HCT116 (cell line): ENCODE data around the gene TP63. TPM values are rescaled to one million over a fixed set of nuclear protein-coding genes. Genes with fewer than 3 reads are reported as not detected.

Experiments
- ATAC-seq: fragments of 200-7000 bp; cut with Tn5 transposase; 2 replicates; pipeline ENCODE4 v1.9.1; 2020; ENCODE audit warnings: mild to moderate bottlenecking, moderate library complexity
- BruUV-seq: library from RNA; stranded (reverse); fragments of 400-500 nt; replicated peaks from 2 replicates; lab custom pipeline; 2021; lab: Mats Ljungman, UMichigan
- CTCF ChIA-PET: fragments of 300-600 bp; sonication (Branson Sonifier 250); formaldehyde crosslinking; loops from one replicate; lab custom pipeline; 2021; ENCODE audit warnings: antibody characterized with exemption; lab: Charles Lee
- POLR2A ChIA-PET: fragments of 300-600, 350-600 bp; sonication (Branson Sonifier 250); formaldehyde crosslinking; loops from one replicate; lab custom pipeline; 2021; ENCODE audit warnings: antibody characterized with exemption; lab: Charles Lee
- RAD21 ChIA-PET, 2 experiments: fragments of 300-600 bp; sonication (Branson Sonifier 250); formaldehyde crosslinking; loops; one replicate each; lab custom pipeline; 2023; ENCODE audit warnings: low total read pairs in 2 of 2; ENCODE audit not compliant: uncharacterized antibody in 2 of 2, unreplicated experiment in 2 of 2, low non-redundant PET in 1 of 2; lab: Charles Lee
- DNase-seq: peaks from one replicate; pipeline ENCODE4 v3.0.0-alpha.2; 2010; ENCODE audit warnings: low read depth, low spot score
- H2AFZ ChIP-seq: fragments of 200-600 bp; shearing (Covaris generic), sonication (generic); 2 replicates; pipeline ENCODE4 v1.6.1; 2017; ENCODE audit warnings: low read depth, mixed run types, mixed read lengths, antibody characterized with exemption, low read length; ENCODE audit not compliant: poor library complexity, severe bottlenecking
- H3K27ac ChIP-seq: 2 replicates; pipeline ENCODE4 v1.5.1; 2012; ENCODE audit warnings: low read depth, low read length
- H3K27me3 ChIP-seq: fragments of 200-600 bp; sonication (generic); 2 replicates; pipeline ENCODE4 v1.6.1; 2016; ENCODE audit warnings: mixed run types, low read length, mixed read lengths; ENCODE audit not compliant: insufficient read depth
- H3K36me3 ChIP-seq, 2 experiments: fragments of 200-500 bp in 1 of 2; fragments of 200-600 bp in 1 of 2; sonication (Bioruptor generic) in 1 of 2; sonication (generic) in 1 of 2; 2 replicates each; pipeline versions ENCODE4 v1.5.1 to v1.6.1; 2014 to 2016; ENCODE audit warnings: low read length in 2 of 2, inconsistent platforms in 1 of 2, mixed read lengths in 1 of 2, mixed run types in 1 of 2; ENCODE audit not compliant: insufficient read depth in 2 of 2, control insufficient read depth in 1 of 2
- H3K4me1 ChIP-seq, 2 experiments: fragments of 200-600 bp in 1 of 2; sonication (generic) in 1 of 2; 2 replicates each; pipeline versions ENCODE4 v1.5.1 to v1.6.1; 2012 to 2017; ENCODE audit warnings: low read length in 2 of 2, inconsistent platforms in 1 of 2, mild to moderate bottlenecking in 1 of 2, mixed read lengths in 1 of 2, mixed run types in 1 of 2, moderate library complexity in 1 of 2; ENCODE audit not compliant: insufficient read depth in 2 of 2, control insufficient read depth in 1 of 2
- H3K4me2 ChIP-seq: fragments of 200-600 bp; sonication (generic); 2 replicates; pipeline ENCODE4 v1.6.1; 2017; ENCODE audit warnings: mixed run types, low read length, mixed read lengths
- H3K4me3 ChIP-seq, 2 experiments: fragments of 200-600 bp in 1 of 2; sonication (generic) in 1 of 2; replicated peaks in 1 of 2; 2 replicates each; pipeline ENCODE4 v1.5.1; 2011 to 2016; ENCODE audit warnings: low read length in 2 of 2, control low read depth in 1 of 2, low read depth in 1 of 2, mild to moderate bottlenecking in 1 of 2, mixed read lengths in 1 of 2, mixed run types in 1 of 2
- H3K79me2 ChIP-seq: fragments of 200-600 bp; sonication (generic); 2 replicates; pipeline ENCODE4 v1.6.1; 2017; ENCODE audit warnings: mild to moderate bottlenecking, mixed run types, low read length, moderate library complexity, mixed read lengths; ENCODE audit not compliant: insufficient read depth
- H3K9ac ChIP-seq: fragments of 200-600 bp; sonication (generic); 2 replicates; pipeline ENCODE4 v1.6.1; 2016; ENCODE audit warnings: low read length, mixed read lengths
- H3K9me2 ChIP-seq: fragments of 200-600 bp; sonication (generic), shearing (Covaris generic); 2 replicates; pipeline ENCODE4 v1.6.1; 2017; ENCODE audit warnings: mixed run types, mild to moderate bottlenecking, moderate library complexity; ENCODE audit not compliant: insufficient read depth
- H3K9me3 ChIP-seq, 2 experiments: fragments of 200-500 bp in 1 of 2; fragments of 200-600 bp in 1 of 2; sonication (Bioruptor generic) in 1 of 2; sonication (generic) in 1 of 2; 2 replicates each; pipeline ENCODE4 v1.6.1; 2014 to 2017; ENCODE audit warnings: low read length in 2 of 2, mixed read lengths in 2 of 2, inconsistent platforms in 1 of 2, low read depth in 1 of 2, mild to moderate bottlenecking in 1 of 2, mixed run types in 1 of 2, moderate library complexity in 1 of 2; ENCODE audit not compliant: control insufficient read depth in 1 of 2, insufficient read depth in 1 of 2
- H4K20me1 ChIP-seq: fragments of 200-600 bp; sonication (generic), shearing (Covaris generic); 2 replicates; pipeline ENCODE4 v1.6.1; 2017; ENCODE audit warnings: mixed run types, mild to moderate bottlenecking, moderate library complexity; ENCODE audit not compliant: insufficient read depth
- EZH2phosphoT487 ChIP-seq: fragments of 200-600 bp; IDR thresholded peaks from 2 replicates; pipeline ENCODE4 v1.6.1; 2018; ENCODE audit warnings: antibody characterized with exemption, borderline replicate concordance
- FOSL1 ChIP-seq: IDR thresholded peaks from 2 replicates; pipeline ENCODE4 v1.6.1; 2012; ENCODE audit warnings: low read depth
- intact Hi-C: fragments of 100-400 bp; cut with micrococcal nuclease; formaldehyde crosslinking; loops from 2 replicates; pipeline ENCODE4 v1.10.0; 2022
- total RNA-seq: library from RNA; stranded (reverse); gene quantifications from one replicate; pipeline ENCODE4 v1.2.1, GENCODE V29; 2021; ENCODE audit not compliant: unreplicated experiment
- TF ChIP-seq, protein P1 (sequence below): IDR thresholded peaks from 2 replicates; pipeline ENCODE4 v1.6.1; 2012

Gene TP63
- total RNA-seq, 1 experiment from 2014 or later = not detected

DNA sequence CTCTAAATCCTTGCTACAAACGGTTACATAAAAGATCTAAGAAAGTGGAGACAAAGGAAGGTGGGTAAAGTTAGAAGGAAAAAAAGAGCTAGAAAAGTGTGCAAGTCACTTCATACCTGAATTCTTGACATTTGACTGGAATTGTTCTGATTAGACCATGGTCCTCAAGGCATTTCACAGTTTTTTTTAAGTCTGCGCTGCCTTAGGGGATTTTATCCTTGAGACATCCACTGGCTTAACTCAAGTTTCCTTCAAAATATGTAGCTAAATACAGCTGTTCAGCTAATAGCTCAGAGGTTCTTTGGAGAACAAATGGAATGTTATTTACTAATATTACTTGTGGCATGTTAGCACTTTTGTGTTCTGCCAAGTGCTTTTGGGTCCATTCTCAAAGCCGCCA lies 236.9 kb downstream of the TP63 start:
- no peak overlapping the region for H3K4me2 ChIP-seq
- no peak overlapping the region for H3K4me3 ChIP-seq
- H3K9me3 ChIP-seq = no peaks in the 10 kb centered on the region
- H3K36me3 ChIP-seq = no peaks in the 10 kb centered on the region
- no TSS peak for BruUV-seq
- H2AFZ ChIP-seq = no peak overlapping the region
- RAD21 ChIA-PET = no interaction called here
- H3K27ac ChIP-seq = no peak overlapping the region
- TF ChIP-seq FOSL1 (no peak), EZH2phosphoT487 (no peak)
- H3K4me1 ChIP-seq = no peaks in the 10 kb centered on the region
- H3K79me2 ChIP-seq = no peaks in the 10 kb centered on the region
- POLR2A ChIA-PET = no interaction called here
- no peaks in the 10 kb centered on the region for H3K27me3 ChIP-seq
- intact Hi-C loops = no loop called here
- H3K9me2 ChIP-seq = no peaks in the 10 kb centered on the region
- DNase-seq = no peak
- CTCF ChIA-PET = no interaction called here
- H4K20me1 ChIP-seq = no peaks in the 10 kb centered on the region
- no peak overlapping the region for H3K9ac ChIP-seq
- no peak for ATAC-seq

DNA sequence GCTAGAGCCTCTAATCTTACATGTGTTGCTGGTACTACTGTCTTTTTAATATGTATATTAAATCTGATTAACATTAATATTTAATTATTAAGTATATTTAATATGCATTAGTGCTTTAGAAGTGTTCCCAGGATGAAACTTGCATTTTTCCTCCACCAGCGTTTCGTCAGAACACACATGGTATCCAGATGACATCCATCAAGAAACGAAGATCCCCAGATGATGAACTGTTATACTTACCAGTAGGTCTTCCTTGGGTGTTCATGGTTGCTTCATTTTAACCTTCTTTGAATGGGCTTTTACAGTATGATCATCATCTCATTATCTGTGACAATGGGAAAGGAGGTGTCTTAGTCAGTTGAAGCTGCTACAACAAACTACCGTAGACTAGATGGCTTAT lies 238.0 kb downstream of the TP63 start:
- BruUV-seq = no TSS peak

More for the DNA sequence above, 238.0 kb downstream of the TP63 start:
- Histone ChIP-seq H2AFZ (no peak overlapping the region), H4K20me1 (no peaks in the 10 kb centered on the region), H3K9me3 (no peaks in the 10 kb centered on the region), H3K4me2 (no peak overlapping the region), H3K27me3 (no peaks in the 10 kb centered on the region), H3K4me1 (no peaks in the 10 kb centered on the region), H3K4me3 (no peak overlapping the region), H3K9ac (no peak overlapping the region), H3K36me3 (no peaks in the 10 kb centered on the region), H3K79me2 (no peaks in the 10 kb centered on the region), H3K27ac (no peak overlapping the region)
- POLR2A ChIA-PET = no interaction called here
- intact Hi-C loops = no loop called here
- ATAC-seq (no peak), DNase-seq (no peak)
- CTCF ChIA-PET = no interaction called here
- RAD21 ChIA-PET = no interaction called here
- TF ChIP-seq, protein P1, sequence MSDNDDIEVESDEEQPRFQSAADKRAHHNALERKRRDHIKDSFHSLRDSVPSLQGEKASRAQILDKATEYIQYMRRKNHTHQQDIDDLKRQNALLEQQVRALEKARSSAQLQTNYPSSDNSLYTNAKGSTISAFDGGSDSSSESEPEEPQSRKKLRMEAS = no peak
- TF ChIP-seq, all 23 proteins: peak for 0
- no peaks in the 10 kb centered on the region for H3K9me2 ChIP-seq
